ENCODE data around the gene IFFO2. TPM values are rescaled to one million over a fixed set of nuclear protein-coding genes. Genes with fewer than 3 reads are reported as not detected.

Gene IFFO2
- polyA plus RNA-seq, 1 of the 3 experiments (the other 2 are of a cell fraction) = 10.5 TPM

GRCh38 chr1:18883079-18883478, 73.4 kb downstream of the IFFO2 start (continued):
- no peak for TF ChIP-seq REST (IDR thresholded peaks at IDR 0.05; ENCODE audit: low read depth, low read length)
- no peak for TF ChIP-seq EP300 (IDR thresholded peaks at IDR 0.05; ENCODE audit: borderline replicate concordance in 1 of 2, low read depth in 1 of 2, low read length in 1 of 2)
- no peak for TF ChIP-seq FOSL2 (IDR thresholded peaks at IDR 0.05; ENCODE audit: borderline replicate concordance, low read depth)

- peaks cover 0 to 3% of the 10 kb centered on the region in 2 experiments for H3K36me3 ChIP-seq (replicated peaks in 1 of 2; ENCODE audit: control insufficient read depth in 1 of 2, insufficient read depth in 2 of 2, low read length in 1 of 2)
- H3K4me2 ChIP-seq = no peak overlapping the region
- no peak overlapping the region for H3K27ac ChIP-seq (ENCODE audit: low read depth in 2 of 2, low read length in 1 of 2)
- TF ChIP-seq RCOR1 (IDR thresholded peaks at IDR 0.05; ENCODE audit: low read length) (no peak), USF1 (IDR thresholded peaks at IDR 0.05; ENCODE audit: borderline replicate concordance, low read depth) (no peak), IRF3 (IDR thresholded peaks at IDR 0.05; ENCODE audit: low read depth, low read length) (no peak), MAX (IDR thresholded peaks at IDR 0.05; ENCODE audit: low read depth) (no peak), FOXJ3 (CRISPR knock-in tag; IDR thresholded peaks at IDR 0.05) (no peak), RXRA (IDR thresholded peaks at IDR 0.05; ENCODE audit: borderline replicate concordance, low read depth) (no peak), GABPA (IDR thresholded peaks at IDR 0.05; ENCODE audit: low read depth) (no peak), GATA2 (CRISPR knock-in tag; IDR thresholded peaks at IDR 0.05) (no peak), POLR2AphosphoS5 (IDR thresholded peaks at IDR 0.05; ENCODE audit: low read depth, low read length) (no peak), JUND (IDR thresholded peaks at IDR 0.05) (no peak), RAD21 (IDR thresholded peaks at IDR 0.05; ENCODE audit: low read length) (no peak)
- no peak overlapping the region for H3K9ac ChIP-seq
- no peak for DNase-seq
- peaks cover 4 to 8% of the 10 kb centered on the region in 2 experiments; a peak in 2 of 4 replicates for H3K4me1 ChIP-seq (ENCODE audit: control insufficient read depth in 1 of 2, insufficient read depth in 2 of 2, low read depth in 1 of 2, low read length in 1 of 2)
- no peaks in the 10 kb centered on the region for H3K79me2 ChIP-seq (ENCODE audit: insufficient read depth)
- no peaks in the 10 kb centered on the region for H4K20me1 ChIP-seq (ENCODE audit: insufficient read depth)
- ChIA-PET CTCF (interaction anchor here (0.7 to 25.9 kb wide), 8 partner anchors 9 to 284 kb away, joined by 3 to 350 read pairs (median 34); partner anchors contain the start of gene ALDH4A1), POLR2A (no interaction called here)
- H3F3A ChIP-seq (replicated peaks; ENCODE audit: insufficient read depth) = peaks cover 5% of the 10 kb centered on the region
- H3K9me3 ChIP-seq = no peaks in the 10 kb centered on the region
- no peak overlapping the region for H2AFZ ChIP-seq (ENCODE audit: low read depth)
- H3K9me2 ChIP-seq = no peaks in the 10 kb centered on the region
- H3K27me3 ChIP-seq (ENCODE audit: insufficient read depth) = no peaks in the 10 kb centered on the region
- 68% methylated on average over 6 of the region's 8 CpGs for WGBS (ENCODE audit: low lambda C conversion rate)
- H3K4me3 ChIP-seq (ENCODE audit: low read depth in 2 of 2, low read length in 1 of 2) = no peak overlapping the region
Observed at GRCh38 chr1:18882486-18882885, 74.0 kb downstream of the IFFO2 start.

All from SK-N-SH (cell line).